ENCODE measurements around the gene VN1R4.
"Not testable (repeated sequence)": the region's sequence is repeated elsewhere in the genome, so short reads cannot be mapped to it uniquely, and the experiment has no call there.

VN1R4 gene

DNA sequence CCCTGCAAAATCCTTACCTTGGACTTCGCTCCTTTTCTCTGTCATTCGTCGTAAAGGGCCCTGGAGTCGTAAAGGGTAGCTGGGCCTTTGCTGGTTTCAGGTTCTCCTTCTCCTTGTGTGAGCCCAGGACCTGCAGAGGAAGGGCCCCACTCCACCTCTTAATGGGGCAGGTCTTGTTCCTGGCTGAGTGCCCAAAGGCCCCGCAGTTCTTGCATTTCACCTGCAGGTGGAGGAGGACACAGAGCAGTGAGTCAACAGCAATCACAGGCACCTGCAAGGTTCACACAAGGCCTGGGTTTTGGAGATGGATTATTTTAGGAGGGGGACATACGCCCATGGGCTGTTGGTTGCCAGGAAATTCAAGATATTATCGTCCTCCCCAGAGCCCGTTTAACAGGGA lies 33.8 kb upstream of the VN1R4 start:
- H3K9ac ChIP-seq (ENCODE audit: low read depth, low read length, poor library complexity); H4K8ac ChIP-seq (ENCODE audit: low read depth, low read length); H3K4me1 ChIP-seq (ENCODE audit: control insufficient read depth in 2 of 2, insufficient read depth in 1 of 2, low read depth in 1 of 2, low read length in 2 of 2); H3K4ac ChIP-seq (ENCODE audit: low read length); H2BK5ac ChIP-seq (ENCODE audit: low read length); H3K36me3 ChIP-seq (replicated peaks in 1 of 2; ENCODE audit: control insufficient read depth in 2 of 2, insufficient read depth in 2 of 2, low read length in 2 of 2); H3K79me1 ChIP-seq (ENCODE audit: low read depth, low read length); H4K91ac ChIP-seq (ENCODE audit: low read depth, low read length, poor library complexity); H2AK5ac ChIP-seq (ENCODE audit: low read depth, low read length); H3K18ac ChIP-seq (ENCODE audit: low read length); H2BK120ac ChIP-seq (ENCODE audit: low read depth, low read length); H2BK15ac ChIP-seq (ENCODE audit: low read length); H3K27ac ChIP-seq (replicated peaks; ENCODE audit: low read length); H2BK12ac ChIP-seq (ENCODE audit: low read length); H3K9me3 ChIP-seq (replicated peaks in 1 of 2; ENCODE audit: control insufficient read depth in 2 of 2, insufficient read depth in 1 of 2, low read depth in 1 of 2, low read length in 2 of 2); H3K14ac ChIP-seq (ENCODE audit: low read length); H3K27me3 ChIP-seq (ENCODE audit: control insufficient read depth in 3 of 3, insufficient read depth in 3 of 3, low read depth in 1 of 3, low read length in 3 of 3); H2AFZ ChIP-seq (ENCODE audit: low read length); DNase-seq (ENCODE audit: low spot score); H3K4me3 ChIP-seq (ENCODE audit: low read length in 2 of 2); H3K23ac ChIP-seq (ENCODE audit: low read depth, low read length, poor library complexity); H3K4me2 ChIP-seq (ENCODE audit: insufficient read depth, low read length, poor library complexity, severe bottlenecking): not testable (repeated sequence)
- WGBS, 2 donors (ENCODE audit: extremely low coverage in 2 of 2, insufficient read length in 2 of 2, insufficient replicate concordance in 1 of 2): no CpG with 5 or more reads among the region's 8 CpGs

- Histone ChIP-seq H2BK5ac (ENCODE audit: low read length) (no peak overlapping the region), H2BK120ac (ENCODE audit: low read depth, low read length) (no peak overlapping the region), H3K18ac (ENCODE audit: low read length) (no peak overlapping the region), H4K8ac (ENCODE audit: low read depth, low read length) (no peak overlapping the region), H3K23ac (ENCODE audit: low read depth, low read length, poor library complexity) (no peak overlapping the region), H2BK12ac (ENCODE audit: low read length) (no peak overlapping the region), H3K9me3 (replicated peaks in 1 of 2; ENCODE audit: control insufficient read depth in 2 of 2, insufficient read depth in 1 of 2, low read depth in 1 of 2, low read length in 2 of 2) (peaks cover 17 to 37% of the 10 kb centered on the region in 2 donors), H3K27ac (replicated peaks; ENCODE audit: low read length) (peak overlapping the region; percentile 11), H3K4ac (ENCODE audit: low read length) (no peak overlapping the region), H3K4me2 (ENCODE audit: insufficient read depth, low read length, poor library complexity, severe bottlenecking) (no peak overlapping the region), H2BK15ac (ENCODE audit: low read length) (no peak overlapping the region), H3K36me3 (replicated peaks in 1 of 2; ENCODE audit: control insufficient read depth in 2 of 2, insufficient read depth in 2 of 2, low read length in 2 of 2) (no peaks in the 10 kb centered on the region), H3K9ac (ENCODE audit: low read depth, low read length, poor library complexity) (no peak overlapping the region), H2AFZ (ENCODE audit: low read length) (peak overlapping the region; percentile 45), H3K27me3 (ENCODE audit: control insufficient read depth in 3 of 3, insufficient read depth in 3 of 3, low read depth in 1 of 3, low read length in 3 of 3) (no peaks in the 10 kb centered on the region), H2AK5ac (ENCODE audit: low read depth, low read length) (no peak overlapping the region), H3K79me1 (ENCODE audit: low read depth, low read length) (no peaks in the 10 kb centered on the region), H4K91ac (ENCODE audit: low read depth, low read length, poor library complexity) (no peak overlapping the region), H3K14ac (ENCODE audit: low read length) (no peak overlapping the region), H3K4me3 (ENCODE audit: low read length in 2 of 2) (no peak overlapping the region), H3K4me1 (ENCODE audit: control insufficient read depth in 2 of 2, insufficient read depth in 1 of 2, low read depth in 1 of 2, low read length in 2 of 2) (no peaks in the 10 kb centered on the region)
- no CpG with 5 or more reads among the region's 7 CpGs for WGBS, 2 donors (ENCODE audit: extremely low coverage in 2 of 2, insufficient read length in 2 of 2, insufficient replicate concordance in 1 of 2)
- DNase-seq (ENCODE audit: low spot score): no peak
Measured at GRCh38 chr19:53294786-53295441, 27.4 kb upstream of the VN1R4 start.

DNA sequence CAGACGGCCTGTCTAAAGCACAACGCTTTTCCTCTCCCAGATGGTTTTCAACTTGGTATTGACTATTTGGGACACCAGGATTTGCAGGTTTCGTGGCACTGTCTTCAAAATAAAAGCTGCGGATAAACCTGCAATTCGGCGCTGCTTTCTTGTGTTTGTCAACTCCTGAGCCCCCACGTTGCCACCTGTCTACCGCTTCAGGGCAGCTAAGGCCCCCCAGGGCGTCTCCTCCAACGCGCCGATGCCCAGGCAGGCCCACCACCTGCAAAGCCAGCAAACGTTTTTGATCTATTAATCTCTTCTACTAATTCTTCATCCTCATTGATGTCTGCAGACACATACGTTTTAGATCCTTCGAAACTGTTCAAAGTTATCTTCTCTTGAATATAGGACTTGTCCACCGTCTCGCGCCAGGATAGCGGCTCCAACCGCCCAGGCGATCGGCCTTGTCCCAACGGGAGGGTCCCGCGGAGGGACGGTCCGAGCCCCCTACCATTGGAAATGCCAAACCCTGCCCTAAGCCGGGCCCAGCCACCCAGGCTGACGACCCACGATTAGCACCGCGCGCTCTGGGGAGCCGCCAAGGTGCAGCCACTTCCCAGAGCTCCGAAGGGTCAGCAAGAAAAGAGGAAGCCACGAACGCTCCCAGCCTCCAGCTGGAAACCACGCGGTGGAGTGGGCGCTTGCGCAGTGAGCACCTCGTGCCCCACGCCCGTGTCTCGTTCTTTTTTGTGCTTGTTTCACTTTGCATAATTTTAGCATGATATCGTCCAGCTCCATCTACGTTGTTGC lies 23.4 kb upstream of the VN1R4 start:
- no peaks in the 10 kb centered on the region for H3K36me3 ChIP-seq (replicated peaks in 1 of 2; ENCODE audit: control insufficient read depth in 2 of 2, insufficient read depth in 2 of 2, low read length in 2 of 2)
- no peak overlapping the region for H3K4me2 ChIP-seq (ENCODE audit: insufficient read depth, low read length, poor library complexity, severe bottlenecking)
- no peak overlapping the region for H3K27ac ChIP-seq (replicated peaks; ENCODE audit: low read length)
- no peak overlapping the region for H3K18ac ChIP-seq (ENCODE audit: low read length)
- H3K23ac ChIP-seq (ENCODE audit: low read depth, low read length, poor library complexity): no peak overlapping the region
- no peak overlapping the region for H2BK120ac ChIP-seq (ENCODE audit: low read depth, low read length)
- H2AFZ ChIP-seq (ENCODE audit: low read length): no peak overlapping the region
- peak overlapping the region; percentile 43 for H4K8ac ChIP-seq (ENCODE audit: low read depth, low read length)
- H2BK12ac ChIP-seq (ENCODE audit: low read length): no peak overlapping the region
- no peak overlapping the region for H2BK15ac ChIP-seq (ENCODE audit: low read length)
- H3K79me1 ChIP-seq (ENCODE audit: low read depth, low read length): no peaks in the 10 kb centered on the region
- peaks cover 17 to 24% of the 10 kb centered on the region in 2 donors for H3K9me3 ChIP-seq (replicated peaks in 1 of 2; ENCODE audit: control insufficient read depth in 2 of 2, insufficient read depth in 1 of 2, low read depth in 1 of 2, low read length in 2 of 2)
- no peak overlapping the region for H3K4me3 ChIP-seq (ENCODE audit: low read length in 2 of 2)
- no CpG with 5 or more reads among the region's 47 CpGs for WGBS, 2 donors (ENCODE audit: extremely low coverage in 2 of 2, insufficient read length in 2 of 2, insufficient replicate concordance in 1 of 2)
- H3K9ac ChIP-seq (ENCODE audit: low read depth, low read length, poor library complexity): no peak overlapping the region
- H2BK5ac ChIP-seq (ENCODE audit: low read length): no peak overlapping the region
- no peak overlapping the region for H4K91ac ChIP-seq (ENCODE audit: low read depth, low read length, poor library complexity)
- H2AK5ac ChIP-seq (ENCODE audit: low read depth, low read length): no peak overlapping the region
- H3K27me3 ChIP-seq (ENCODE audit: control insufficient read depth in 3 of 3, insufficient read depth in 3 of 3, low read depth in 1 of 3, low read length in 3 of 3): no peaks in the 10 kb centered on the region
- no peak overlapping the region for H3K4ac ChIP-seq (ENCODE audit: low read length)
- no peak overlapping the region for H3K14ac ChIP-seq (ENCODE audit: low read length)
- DNase-seq (ENCODE audit: low spot score): no peak
- no peaks in the 10 kb centered on the region for H3K4me1 ChIP-seq (ENCODE audit: control insufficient read depth in 2 of 2, insufficient read depth in 1 of 2, low read depth in 1 of 2, low read length in 2 of 2)

DNA sequence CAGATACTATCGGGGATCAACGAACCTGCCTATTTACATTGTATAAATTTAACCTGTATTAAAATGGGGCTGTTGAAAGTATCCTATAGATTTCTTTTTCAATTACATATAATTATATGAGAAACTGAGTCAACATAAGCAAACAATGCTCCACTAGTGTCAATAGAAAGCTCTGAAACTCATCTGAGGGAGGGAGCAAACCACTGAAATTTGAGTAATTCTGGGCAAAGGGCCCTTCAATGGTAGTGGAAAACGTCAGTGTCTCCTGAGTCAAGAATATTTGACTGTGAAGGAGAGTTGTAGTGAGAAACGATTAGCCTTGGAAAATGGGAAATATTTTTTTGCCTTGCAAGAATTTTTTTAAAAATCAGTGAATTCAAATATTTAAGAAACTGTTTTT lies 17.6 kb upstream of the VN1R4 start:
- no peaks in the 10 kb centered on the region for H3K9me3 ChIP-seq (replicated peaks in 1 of 2; ENCODE audit: control insufficient read depth in 2 of 2, insufficient read depth in 1 of 2, low read depth in 1 of 2, low read length in 2 of 2)
- H3K14ac ChIP-seq (ENCODE audit: low read length): no peak overlapping the region
- no CpG with 5 or more reads among the region's 4 CpGs for WGBS, 2 donors (ENCODE audit: extremely low coverage in 2 of 2, insufficient read length in 2 of 2, insufficient replicate concordance in 1 of 2)
- H3K79me1 ChIP-seq (ENCODE audit: low read depth, low read length): no peaks in the 10 kb centered on the region
- no peak overlapping the region for H3K4ac ChIP-seq (ENCODE audit: low read length)
- no peak overlapping the region for H3K23ac ChIP-seq (ENCODE audit: low read depth, low read length, poor library complexity)
- H3K4me2 ChIP-seq (ENCODE audit: insufficient read depth, low read length, poor library complexity, severe bottlenecking): no peak overlapping the region
- H2BK12ac ChIP-seq (ENCODE audit: low read length): no peak overlapping the region
- no peak overlapping the region for H2AFZ ChIP-seq (ENCODE audit: low read length)
- H2AK5ac ChIP-seq (ENCODE audit: low read depth, low read length): no peak overlapping the region
- no peak overlapping the region for H3K9ac ChIP-seq (ENCODE audit: low read depth, low read length, poor library complexity)
- H3K4me1 ChIP-seq (ENCODE audit: control insufficient read depth in 2 of 2, insufficient read depth in 1 of 2, low read depth in 1 of 2, low read length in 2 of 2): no peaks in the 10 kb centered on the region
- H4K8ac ChIP-seq (ENCODE audit: low read depth, low read length): no peak overlapping the region
- H2BK15ac ChIP-seq (ENCODE audit: low read length): no peak overlapping the region
- DNase-seq (ENCODE audit: low spot score): no peak
- H2BK120ac ChIP-seq (ENCODE audit: low read depth, low read length): no peak overlapping the region
- no peaks in the 10 kb centered on the region for H3K36me3 ChIP-seq (replicated peaks in 1 of 2; ENCODE audit: control insufficient read depth in 2 of 2, insufficient read depth in 2 of 2, low read length in 2 of 2)
- no peak overlapping the region for H2BK5ac ChIP-seq (ENCODE audit: low read length)
- H4K91ac ChIP-seq (ENCODE audit: low read depth, low read length, poor library complexity): no peak overlapping the region
- no peak overlapping the region for H3K4me3 ChIP-seq (ENCODE audit: low read length in 2 of 2)
- no peak overlapping the region for H3K18ac ChIP-seq (ENCODE audit: low read length)
- H3K27ac ChIP-seq (replicated peaks; ENCODE audit: low read length): no peak overlapping the region
- no peaks in the 10 kb centered on the region for H3K27me3 ChIP-seq (ENCODE audit: control insufficient read depth in 3 of 3, insufficient read depth in 3 of 3, low read depth in 1 of 3, low read length in 3 of 3)

Measured in neuronal stem cell (in vitro differentiated cells).